ENCODE data around the gene GLYR1. TPM values are rescaled to one million over a fixed set of nuclear protein-coding genes. Genes with fewer than 3 reads are reported as not detected.

Gene GLYR1
- total RNA-seq, 4 donors from 2014 or later: 86.0 to 129 (median 97.0) TPM

GRCh38 chr16:4795828-4796572 lies 51.1 kb downstream of the GLYR1 start:
- ATAC-seq: no peak

GRCh38 chr16:4795181-4795827 lies 51.8 kb downstream of the GLYR1 start, which contains the start of gene SMIM22:
Gene SMIM22, plus strand, starts transcription at chr16:4795369. Its CDS starts 366 bp downstream, at chr16:4795735.
- no peak for ATAC-seq
- Histone ChIP-seq H3K4me1 (peaks cover 0 to 4% (median 0%) of the 10 kb centered on the region in 3 donors), H3K27me3 (no peaks in the 10 kb centered on the region), H3K9me3 (no peaks in the 10 kb centered on the region), H3K27ac (no peak within 1 kb of the TSS), H3K4me3 (no peak within 1 kb of the TSS), H3K36me3 (peaks cover 0 to 48% of the 10 kb centered on the region in 2 donors)
- TF ChIP-seq POLR2AphosphoS5 (IDR thresholded peaks at IDR 0.05) (no peak), CTCF (IDR thresholded peaks at IDR 0.05) (no peak), POLR2A (IDR thresholded peaks at IDR 0.05) (no peak), EP300 (IDR thresholded peaks at IDR 0.05) (no peak)
- 0 to 62% methylated on average over 1 to 7 of the region's 14 CpGs for WGBS, 2 donors (ENCODE audit: low coverage in 1 of 2)

More at GRCh38 chr16:4795828-4796572, 51.1 kb downstream of the GLYR1 start:
- TF ChIP-seq CTCF (IDR thresholded peaks at IDR 0.05): no peak
- no peak for TF ChIP-seq POLR2A (IDR thresholded peaks at IDR 0.05)
- TF ChIP-seq EP300 (IDR thresholded peaks at IDR 0.05): no peak
- TF ChIP-seq POLR2AphosphoS5 (IDR thresholded peaks at IDR 0.05): no peak
- WGBS, 2 donors (ENCODE audit: low coverage in 1 of 2): 81 to 87% methylated on average over 3 of the region's 30 CpGs
- H3K27ac ChIP-seq: no peak overlapping the region
- H3K27me3 ChIP-seq: no peaks in the 10 kb centered on the region
- H3K36me3 ChIP-seq: peaks cover 0 to 49% of the 10 kb centered on the region in 2 donors
- peaks cover 0 to 11% (median 2%) of the 10 kb centered on the region in 3 donors for H3K4me1 ChIP-seq
- no peaks in the 10 kb centered on the region for H3K9me3 ChIP-seq
- H3K4me3 ChIP-seq: no peak overlapping the region

GRCh38 chr16:4792951-4793513 lies 54.1 kb downstream of the GLYR1 start:
- H3K36me3 ChIP-seq: peaks cover 0 to 26% of the 10 kb centered on the region in 2 donors
- 56 to 68% methylated on average over 2 to 8 of the region's 13 CpGs for WGBS, 2 donors (ENCODE audit: low coverage in 1 of 2)
- TF ChIP-seq EP300 (IDR thresholded peaks at IDR 0.05): no peak
- no peak for TF ChIP-seq POLR2AphosphoS5 (IDR thresholded peaks at IDR 0.05)
- TF ChIP-seq CTCF (IDR thresholded peaks at IDR 0.05): no peak
- no peak for TF ChIP-seq POLR2A (IDR thresholded peaks at IDR 0.05)
- H3K4me1 ChIP-seq: no peaks in the 10 kb centered on the region
- H3K27me3 ChIP-seq: peaks cover under 1% of the 10 kb centered on the region
- no peak overlapping the region for H3K27ac ChIP-seq
- no peaks in the 10 kb centered on the region for H3K9me3 ChIP-seq
- ATAC-seq: no peak
- H3K4me3 ChIP-seq: no peak overlapping the region

- Histone ChIP-seq H3K27ac (no peak overlapping the region), H3K9me3 (no peaks in the 10 kb centered on the region), H3K36me3 (peaks cover 0 to 6% of the 10 kb centered on the region in 2 donors), H3K4me1 (no peaks in the 10 kb centered on the region), H3K4me3 (no peak overlapping the region), H3K27me3 (peaks cover 8% of the 10 kb centered on the region)
- WGBS, 2 donors (ENCODE audit: low coverage in 1 of 2): 70% methylated on average over 10 of the region's 10 CpGs; no CpG with 5 or more reads in 1 of the 2 donors
- no peak for ATAC-seq
- no peak for TF ChIP-seq POLR2A (IDR thresholded peaks at IDR 0.05)
- no peak for TF ChIP-seq EP300 (IDR thresholded peaks at IDR 0.05)
- TF ChIP-seq CTCF (IDR thresholded peaks at IDR 0.05): no peak
- no peak for TF ChIP-seq POLR2AphosphoS5 (IDR thresholded peaks at IDR 0.05)
Measured at GRCh38 chr16:4790871-4791270, 56.2 kb downstream of the GLYR1 start.

Measured in gastroesophageal sphincter (tissue), 4 donors.